Measurements from ENCODE around the gene SLC7A6OS. TPM values are rescaled to one million over a fixed set of nuclear protein-coding genes. Genes with fewer than 3 reads are reported as not detected.
A peak's percentile ranks its signal among the peaks of the same experiment; 100 is the strongest.

The SLC7A6OS gene
- total and polyA plus RNA-seq, 10 of the 15 experiments (the other 5 are each of a cell fraction or from before 2014, with no cell fraction given), result 2.9 to 27.4 (median 16.9) TPM

DNA sequence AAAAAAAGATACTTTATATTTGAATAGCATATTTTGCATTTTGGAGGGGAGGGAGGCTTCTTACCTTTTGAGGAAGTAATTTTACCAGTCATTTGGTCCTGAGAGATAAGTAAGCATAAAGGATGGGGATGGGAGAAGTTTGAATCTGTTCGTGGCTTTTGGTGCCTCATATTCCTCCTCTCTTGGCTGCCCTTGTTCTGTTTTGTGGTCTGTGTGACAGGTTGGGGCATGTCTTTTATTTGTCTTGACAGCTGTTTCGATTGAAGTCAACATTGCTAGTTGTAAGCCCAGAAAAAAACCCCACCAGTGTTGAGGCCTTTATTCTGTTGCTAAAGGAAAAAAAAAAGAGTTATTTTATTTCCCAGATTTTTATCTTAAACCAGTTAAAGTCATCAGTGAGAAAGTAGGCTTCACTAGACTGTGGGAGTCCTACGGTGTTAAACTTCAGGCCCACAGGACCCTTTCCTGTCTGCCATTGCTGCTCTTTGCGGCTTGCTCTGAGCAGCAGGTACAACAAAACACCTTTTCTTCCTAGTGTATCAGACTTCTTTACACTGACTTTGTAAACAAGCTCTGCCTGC lies 35.0 kb downstream of the SLC7A6OS start (continued):
- TF ChIP-seq CHD1 (IDR thresholded peaks at IDR 0.05; ENCODE audit: low read depth, low read length) (peak; percentile 93; the same call in 1 of the 2 replicates), ATF7 (IDR thresholded peaks at IDR 0.05; ENCODE audit: low read depth) (peak; percentile 66), ZBED1 (IDR thresholded peaks at IDR 0.05; ENCODE audit: borderline replicate concordance) (peak; percentile 54; the same call in 1 of the 2 replicates), SUPT20H (IDR thresholded peaks at IDR 0.05; ENCODE audit: borderline replicate concordance, control insufficient read depth, low read depth, low read length) (no peak), CBFB (IDR thresholded peaks at IDR 0.05; ENCODE audit: low read depth) (peak; percentile 81), SKIL (IDR thresholded peaks at IDR 0.05; ENCODE audit: low read depth, poor library complexity, severe bottlenecking) (peak; percentile 99), CHD4 (IDR thresholded peaks at IDR 0.05) (no peak), MYC (IDR thresholded peaks at IDR 0.05; ENCODE audit: insufficient read depth, insufficient read length, insufficient replicate concordance, low read length, severe bottlenecking) (no peak), ETV6 (conservative IDR thresholded peaks at IDR 0.05 in 1 of 2, IDR thresholded peaks at IDR 0.05 in 1 of 2; ENCODE audit: borderline replicate concordance in 1 of 2, low read depth in 1 of 2) (0 out of 4 replicates have a peak, but pooled peaks of 1 of the 2 experiments have one; percentile 18), EED (IDR thresholded peaks at IDR 0.05; ENCODE audit: low read depth) (peak; percentile 80), MTA3 (IDR thresholded peaks at IDR 0.05; ENCODE audit: borderline replicate concordance, low read length) (peak; percentile 77; the same call in 1 of the 2 replicates), RAD21 (IDR thresholded peaks at IDR 0.05; ENCODE audit: insufficient read depth, low read depth, low read length) (no peak), IRF4 (IDR thresholded peaks at IDR 0.05; ENCODE audit: low read depth, low read length) (0 out of 2 replicates have a peak, but pooled peaks have one; percentile 36), PBX3 (IDR thresholded peaks at IDR 0.05; ENCODE audit: insufficient replicate concordance, low read depth, low read length) (peak; percentile 47), ZNF687 (IDR thresholded peaks at IDR 0.05) (peak; percentile 77), TCF7 (IDR thresholded peaks at IDR 0.05; ENCODE audit: borderline replicate concordance) (peak; percentile 72; the same call in 1 of the 2 replicates), TCF3 (IDR thresholded peaks at IDR 0.05; ENCODE audit: borderline replicate concordance, insufficient read depth, low read depth, low read length) (peak; percentile 54; the same call in 1 of the 2 replicates), PKNOX1 (IDR thresholded peaks at IDR 0.05) (peak; percentile 71), IKZF1 (conservative IDR thresholded peaks at IDR 0.05) (peak; percentile 80), E2F4 (IDR thresholded peaks at IDR 0.05; ENCODE audit: low read depth, low read length) (no peak)
